ENCODE data around the gene SLC6A3. TPM values are rescaled to one million over a fixed set of nuclear protein-coding genes. Genes with fewer than 3 reads are reported as not detected.

SLC6A3 gene
- total RNA-seq, 2 experiments from 2014 or later, result not detected

- H3K9me3 Mint-ChIP-seq, result no peaks in the 10 kb centered on the region
- H3K27ac Mint-ChIP-seq, result no peak overlapping the region
- DNase-seq, result no peak
- H3K27me3 Mint-ChIP-seq (ENCODE audit: low read depth), result peaks cover 9% of the 10 kb centered on the region
- no peak overlapping the region for H3K4me3 Mint-ChIP-seq
- H3K36me3 Mint-ChIP-seq (ENCODE audit: low read depth), result no peaks in the 10 kb centered on the region
- intact Hi-C loops (cut with micrococcal nuclease), result no loop called here
- CTCF ChIA-PET, result interaction anchor here (0.8 kb wide), 1 partner anchor 13 kb away, joined by 3 read pairs; no protein-coding TSS in a partner anchor
- no peaks in the 10 kb centered on the region for H3K4me1 Mint-ChIP-seq (ENCODE audit: low read depth)
Observed at GRCh38 chr5:1359713-1360112, 85.5 kb downstream of the SLC6A3 start.

- Mint-ChIP-seq H3K4me3 (no peak overlapping the region), H3K27me3 (ENCODE audit: low read depth) (peaks cover 6% of the 10 kb centered on the region), H3K9me3 (no peaks in the 10 kb centered on the region), H3K36me3 (ENCODE audit: low read depth) (no peaks in the 10 kb centered on the region), H3K27ac (no peak overlapping the region), H3K4me1 (ENCODE audit: low read depth) (no peaks in the 10 kb centered on the region)
- CTCF ChIA-PET, result interaction anchor here (0.8 kb wide), 1 partner anchor 13 kb away, joined by 3 read pairs; no protein-coding TSS in a partner anchor
- no peak for DNase-seq
- intact Hi-C loops (cut with micrococcal nuclease), result no loop called here
Observed at GRCh38 chr5:1359031-1359645, 86.1 kb downstream of the SLC6A3 start.

- CTCF ChIA-PET, result interaction anchor here (0.8 kb wide), 1 partner anchor 12 kb away, joined by 3 read pairs; no protein-coding TSS in a partner anchor
- Mint-ChIP-seq H3K4me3 (no peak overlapping the region), H3K27me3 (ENCODE audit: low read depth) (peaks cover 6% of the 10 kb centered on the region), H3K27ac (no peak overlapping the region), H3K4me1 (ENCODE audit: low read depth) (no peaks in the 10 kb centered on the region), H3K9me3 (no peaks in the 10 kb centered on the region), H3K36me3 (ENCODE audit: low read depth) (no peaks in the 10 kb centered on the region)
- intact Hi-C loops (cut with micrococcal nuclease), result no loop called here
- no peak for DNase-seq
Observed at GRCh38 chr5:1358726-1359025, 86.6 kb downstream of the SLC6A3 start.

- intact Hi-C loops (cut with micrococcal nuclease), result no loop called here
- no peak overlapping the region for H3K27ac Mint-ChIP-seq
- no peak overlapping the region for H3K4me3 Mint-ChIP-seq
- H3K36me3 Mint-ChIP-seq (ENCODE audit: low read depth), result no peaks in the 10 kb centered on the region
- CTCF ChIA-PET, result no interaction called here
- DNase-seq, result no peak
- H3K9me3 Mint-ChIP-seq, result no peaks in the 10 kb centered on the region
- H3K27me3 Mint-ChIP-seq (ENCODE audit: low read depth), result peaks cover under 1% of the 10 kb centered on the region
- H3K4me1 Mint-ChIP-seq (ENCODE audit: low read depth), result no peaks in the 10 kb centered on the region
Observed at GRCh38 chr5:1357946-1358725, 87.1 kb downstream of the SLC6A3 start.

- DNase-seq, result no peak
- no peak overlapping the region for H3K4me3 Mint-ChIP-seq
- no peaks in the 10 kb centered on the region for H3K9me3 Mint-ChIP-seq
- no peaks in the 10 kb centered on the region for H3K36me3 Mint-ChIP-seq (ENCODE audit: low read depth)
- H3K27ac Mint-ChIP-seq, result no peak overlapping the region
- intact Hi-C loops (cut with micrococcal nuclease), result no loop called here
- no peaks in the 10 kb centered on the region for H3K27me3 Mint-ChIP-seq (ENCODE audit: low read depth)
- no peaks in the 10 kb centered on the region for H3K4me1 Mint-ChIP-seq (ENCODE audit: low read depth)
- CTCF ChIA-PET, result no interaction called here
Observed at GRCh38 chr5:1356873-1357787, 88.1 kb downstream of the SLC6A3 start.

- no peak overlapping the region for H3K4me3 Mint-ChIP-seq
- CTCF ChIA-PET, result interaction anchor here (0.7 to 1.2 kb wide), 3 partner anchors 8 to 26 kb away, joined by 3 to 4 read pairs (median 3); no protein-coding TSS in a partner anchor
- no peak overlapping the region for H3K27ac Mint-ChIP-seq
- no peaks in the 10 kb centered on the region for H3K27me3 Mint-ChIP-seq (ENCODE audit: low read depth)
- H3K36me3 Mint-ChIP-seq (ENCODE audit: low read depth), result no peaks in the 10 kb centered on the region
- H3K9me3 Mint-ChIP-seq, result no peaks in the 10 kb centered on the region
- H3K4me1 Mint-ChIP-seq (ENCODE audit: low read depth), result no peaks in the 10 kb centered on the region
- no peak for DNase-seq
- intact Hi-C loops (cut with micrococcal nuclease), result no loop called here
Observed at GRCh38 chr5:1354576-1354975, 90.7 kb downstream of the SLC6A3 start.

GRCh38 chr5:1352231-1353219 lies 92.7 kb downstream of the SLC6A3 start:
- no peaks in the 10 kb centered on the region for H3K27me3 Mint-ChIP-seq (ENCODE audit: low read depth)
- intact Hi-C loops (cut with micrococcal nuclease), result no loop called here
- no peaks in the 10 kb centered on the region for H3K36me3 Mint-ChIP-seq (ENCODE audit: low read depth)
- no peaks in the 10 kb centered on the region for H3K9me3 Mint-ChIP-seq
- CTCF ChIA-PET, result interaction anchor here (0.6 kb wide), 1 partner anchor 85 kb away, joined by 3 read pairs; no protein-coding TSS in a partner anchor
- H3K4me3 Mint-ChIP-seq, result no peak overlapping the region
- no peak overlapping the region for H3K27ac Mint-ChIP-seq
- no peak for DNase-seq
- no peaks in the 10 kb centered on the region for H3K4me1 Mint-ChIP-seq (ENCODE audit: low read depth)

GRCh38 chr5:1351156-1351555 lies 94.1 kb downstream of the SLC6A3 start:
- H3K36me3 Mint-ChIP-seq (ENCODE audit: low read depth), result no peaks in the 10 kb centered on the region
- H3K4me1 Mint-ChIP-seq (ENCODE audit: low read depth), result peaks cover 3% of the 10 kb centered on the region
- no peak for DNase-seq
- intact Hi-C loops (cut with micrococcal nuclease), result no loop called here
- CTCF ChIA-PET, result no interaction called here
- no peak overlapping the region for H3K27ac Mint-ChIP-seq
- no peak overlapping the region for H3K4me3 Mint-ChIP-seq
- no peaks in the 10 kb centered on the region for H3K27me3 Mint-ChIP-seq (ENCODE audit: low read depth)
- no peaks in the 10 kb centered on the region for H3K9me3 Mint-ChIP-seq

GRCh38 chr5:1349246-1349645 lies 96.0 kb downstream of the SLC6A3 start:
- Mint-ChIP-seq H3K27me3 (ENCODE audit: low read depth) (no peaks in the 10 kb centered on the region), H3K36me3 (ENCODE audit: low read depth) (peaks cover under 1% of the 10 kb centered on the region), H3K9me3 (no peaks in the 10 kb centered on the region)

GRCh38 chr5:1348986-1349245 lies 96.3 kb downstream of the SLC6A3 start:
- Mint-ChIP-seq H3K27me3 (ENCODE audit: low read depth) (no peaks in the 10 kb centered on the region), H3K4me3 (no peak overlapping the region), H3K9me3 (no peaks in the 10 kb centered on the region), H3K36me3 (ENCODE audit: low read depth) (peaks cover 4% of the 10 kb centered on the region), H3K4me1 (ENCODE audit: low read depth) (peaks cover 12% of the 10 kb centered on the region), H3K27ac (no peak overlapping the region)
- CTCF ChIA-PET, result no interaction called here
- no peak for DNase-seq
- intact Hi-C loops (cut with micrococcal nuclease), result loop anchor here (10.0 kb wide), 2 partner anchors 296 to 874 kb away; no protein-coding TSS in a partner anchor

More at GRCh38 chr5:1349246-1349645, 96.0 kb downstream of the SLC6A3 start:
- no peak overlapping the region for H3K27ac Mint-ChIP-seq
- no peak overlapping the region for H3K4me3 Mint-ChIP-seq
- intact Hi-C loops (cut with micrococcal nuclease), result loop anchor here (10.0 kb wide), 2 partner anchors 296 to 874 kb away; no protein-coding TSS in a partner anchor
- CTCF ChIA-PET, result no interaction called here
- peaks cover 9% of the 10 kb centered on the region for H3K4me1 Mint-ChIP-seq (ENCODE audit: low read depth)
- DNase-seq, result no peak

GRCh38 chr5:1347571-1347970 lies 97.7 kb downstream of the SLC6A3 start:
- DNase-seq, result no peak
- Mint-ChIP-seq H3K4me3 (no peak overlapping the region), H3K4me1 (ENCODE audit: low read depth) (peaks cover 21% of the 10 kb centered on the region), H3K9me3 (no peaks in the 10 kb centered on the region), H3K27me3 (ENCODE audit: low read depth) (no peaks in the 10 kb centered on the region), H3K36me3 (ENCODE audit: low read depth) (peaks cover 9% of the 10 kb centered on the region), H3K27ac (no peak overlapping the region)
- CTCF ChIA-PET, result interaction anchor here (0.7 kb wide), 1 partner anchor 33 kb away, joined by 4 read pairs; no protein-coding TSS in a partner anchor
- intact Hi-C loops (cut with micrococcal nuclease), result loop anchor here (10.0 kb wide), 2 partner anchors 297 to 873 kb away; no protein-coding TSS in a partner anchor

All from activated naive CD4-positive, alpha-beta T cell treated with anti-CD3 and anti-CD28 coated beads for 36 hours (primary cell).